Fibroblast of mammary gland (primary cell): ENCODE measurements around the gene MAP3K13.

Source experiments
- DNase-seq: peaks from one replicate; pipeline ENCODE4 v3.0.0-alpha.2; 2010; ENCODE audit warnings: low read depth
- H3K4me3 ChIP-seq: 2 replicates; pipeline ENCODE4 v1.5.1; 2011; ENCODE audit warnings: low read depth, mild to moderate bottlenecking, low read length, moderate library complexity; ENCODE audit not compliant: control insufficient read depth
- CTCF ChIP-seq: conservative IDR thresholded peaks from 2 replicates; pipeline ENCODE4 v1.5.1; 2011; ENCODE audit warnings: low read depth, low read length, inconsistent platforms; ENCODE audit not compliant: control insufficient read depth, insufficient read depth

MAP3K13 gene

DNA sequence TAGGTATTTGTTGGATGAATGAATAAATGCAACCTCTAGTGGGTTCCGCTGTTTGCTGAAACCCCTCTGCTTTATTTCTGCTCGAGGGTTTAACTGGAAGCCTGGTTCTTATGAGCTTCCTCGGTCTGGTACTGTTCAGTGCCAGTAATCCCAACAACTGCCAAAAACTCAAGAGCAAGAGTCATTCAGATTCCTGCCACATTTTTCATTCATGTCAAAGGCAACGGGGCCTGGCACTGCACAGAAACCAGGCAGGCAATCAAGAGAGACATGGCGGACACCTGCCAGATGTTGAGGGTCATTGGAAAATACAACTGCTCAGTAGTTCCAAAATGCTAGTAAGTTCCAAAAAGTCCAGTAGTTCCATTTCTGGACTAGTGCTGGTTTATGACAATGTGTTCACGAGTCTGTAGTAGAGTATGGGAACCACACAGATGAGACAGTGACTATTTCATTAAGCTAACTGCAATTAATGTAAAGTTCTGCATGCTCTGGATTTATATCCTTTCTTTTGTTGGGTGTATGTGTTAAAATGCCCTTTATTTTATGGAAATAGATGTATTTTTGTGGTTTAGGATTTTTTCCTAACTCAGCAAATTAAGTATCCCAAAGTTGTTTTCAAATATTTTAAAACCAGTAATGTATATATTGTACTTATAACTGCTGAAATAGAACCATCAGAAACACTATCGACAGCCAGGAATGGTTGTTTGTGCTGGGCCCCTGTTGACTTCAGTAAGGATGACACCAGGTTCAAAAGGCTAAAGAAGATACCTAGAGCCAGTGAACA, 158.6 kb downstream of the MAP3K13 start:
- H3K4me3 ChIP-seq, result no peak overlapping the region
- no peak for TF ChIP-seq CTCF
- no peak for DNase-seq

DNA sequence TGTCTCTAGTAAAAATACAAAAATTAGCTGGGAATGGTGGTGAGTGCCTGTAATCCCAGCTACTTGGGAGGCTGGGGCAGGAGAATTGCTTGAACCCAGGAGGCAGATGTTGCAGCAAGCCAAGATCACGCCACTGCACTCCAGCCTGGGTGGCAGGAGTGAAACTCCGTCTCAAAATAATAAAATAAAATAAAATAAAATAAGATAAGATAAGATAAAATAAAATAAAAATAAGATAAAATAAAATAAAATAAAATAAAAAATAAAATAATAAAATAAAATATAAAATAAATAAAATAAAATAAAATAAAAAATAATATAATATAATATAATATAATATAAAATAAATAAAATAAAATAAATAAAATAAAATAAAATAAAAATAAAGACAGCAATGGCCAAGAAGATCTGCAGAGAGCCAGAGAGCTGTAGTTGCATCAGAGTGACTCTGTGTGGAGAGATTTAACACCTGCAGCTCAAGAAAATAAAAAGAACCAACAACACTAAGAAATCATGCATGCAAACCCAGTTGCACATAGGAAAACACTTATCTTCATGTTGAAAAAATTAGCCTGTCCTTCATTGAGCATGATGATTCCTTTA, 163.5 kb downstream of the MAP3K13 start:
- H3K4me3 ChIP-seq, result no peak overlapping the region
- DNase-seq, result no peak
- TF ChIP-seq CTCF, result no peak

DNA sequence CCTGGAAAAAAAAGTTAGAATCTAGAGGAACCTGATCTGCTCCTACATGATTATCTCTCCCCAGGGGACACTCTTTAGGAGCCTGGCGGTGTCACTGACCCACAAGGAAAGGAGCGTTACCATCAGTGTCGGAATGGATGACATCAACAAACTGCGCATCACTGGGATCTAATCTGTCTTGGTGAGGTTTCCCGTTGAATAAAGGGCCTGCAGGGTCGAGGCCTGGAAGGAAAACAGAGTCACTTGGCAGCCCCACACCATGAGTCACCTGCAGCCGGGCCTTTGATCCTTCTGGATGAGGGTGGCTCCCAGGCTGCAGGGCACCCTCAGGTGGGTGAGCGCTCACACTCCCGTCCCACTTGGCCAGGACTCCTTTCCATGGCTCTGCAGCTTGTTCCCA, 164.4 kb downstream of the MAP3K13 start:
- no peak for DNase-seq
- H3K4me3 ChIP-seq, result no peak overlapping the region
- TF ChIP-seq CTCF, result no peak

DNA sequence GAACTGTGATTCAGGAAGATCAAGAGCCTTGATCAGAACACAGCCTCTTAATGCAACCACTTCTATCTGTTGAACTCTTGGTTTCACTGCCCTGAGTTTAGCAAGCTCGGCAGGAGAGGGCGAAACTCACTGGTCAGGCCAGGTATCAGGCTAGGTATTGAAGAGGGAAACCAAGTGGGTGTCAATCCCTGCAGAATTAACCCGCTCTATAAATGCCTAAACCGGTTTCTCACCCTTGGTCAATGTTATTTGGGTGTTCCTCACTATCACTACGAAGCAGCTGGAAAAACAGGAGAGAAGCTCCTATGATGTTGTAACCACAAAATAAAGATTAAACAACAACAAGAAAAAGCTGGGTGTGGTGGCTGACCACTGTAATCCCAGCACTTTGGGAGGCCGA, 165.6 kb downstream of the MAP3K13 start:
- DNase-seq, result no peak
- H3K4me3 ChIP-seq, result no peak overlapping the region
- TF ChIP-seq CTCF, result no peak

DNA sequence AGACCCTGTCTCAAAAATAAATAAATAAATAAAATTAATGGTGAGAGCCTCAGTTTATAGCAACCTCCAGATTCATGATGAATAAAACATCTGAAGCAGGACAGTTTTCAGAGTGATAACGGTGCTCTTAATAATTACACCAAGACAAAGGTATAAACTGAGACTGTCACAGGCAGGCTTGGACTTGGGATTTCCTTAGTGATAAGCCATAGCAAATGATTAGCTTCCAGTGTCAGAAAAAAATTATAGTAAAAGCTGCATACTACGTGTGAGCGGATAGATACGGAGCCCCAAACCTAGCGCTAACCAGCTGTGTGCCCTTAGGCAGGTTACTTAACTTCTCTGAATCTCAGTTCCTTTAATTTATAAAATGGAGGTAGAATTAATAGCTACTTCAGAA, 167.9 kb downstream of the MAP3K13 start:
- no peak for DNase-seq
- no peak for TF ChIP-seq CTCF
- H3K4me3 ChIP-seq, result no peak overlapping the region

GRCh38 chr3:185532901-185533300, 170.0 kb downstream of the MAP3K13 start:
- H3K4me3 ChIP-seq, result no peak overlapping the region
- no peak for TF ChIP-seq CTCF
- DNase-seq, result no peak
